OCI-LY3 (cell line): ENCODE data around the gene TMEFF1.

Source experiments
- H2AFZ ChIP-seq: fragments of 200-600, 300-600 bp; shearing (Covaris generic); 2 replicates; pipeline ENCODE4 v1.6.0; 2014; ENCODE audit warnings: antibody characterized with exemption, low read depth, low read length
- H3K27ac ChIP-seq: fragments of 200-600, 300-600 bp; sonication (generic); 2 replicates; pipeline ENCODE4 v1.5.1; 2014; ENCODE audit warnings: mild to moderate bottlenecking, low read length, moderate library complexity, mixed read lengths
- H3K27me3 ChIP-seq: fragments of 200-600, 300-600 bp; sonication (generic); 2 replicates; pipeline ENCODE4 v1.6.1; 2014; ENCODE audit warnings: low read depth, low read length, mixed read lengths
- H3K36me3 ChIP-seq: fragments of 200-600, 300-600 bp; sonication (generic); replicated peaks from 2 replicates; pipeline ENCODE3; 2014; ENCODE audit warnings: low read depth, low read length, mixed read lengths
- H3K4me1 ChIP-seq: fragments of 300-600, 200-600 bp; sonication (generic); 2 replicates; pipeline ENCODE4 v1.6.1; 2014; ENCODE audit warnings: low read length, mixed read lengths
- H3K4me2 ChIP-seq: fragments of 200-600, 300-600 bp; sonication (generic); 2 replicates; pipeline ENCODE4 v1.6.1; 2014; ENCODE audit warnings: low read length, mixed read lengths
- H3K4me3 ChIP-seq: fragments of 300-600, 200-600 bp; sonication (generic); 2 replicates; pipeline ENCODE4 v1.5.1; 2014; ENCODE audit warnings: antibody characterized with exemption, mild to moderate bottlenecking, low read length, moderate library complexity
- H3K79me2 ChIP-seq: fragments of 300-600, 200-600 bp; shearing (Covaris generic); 2 replicates; pipeline ENCODE4 v1.6.1; 2014; ENCODE audit warnings: mild to moderate bottlenecking, low read length, mixed read lengths
- H3K9ac ChIP-seq: fragments of 300-600, 200-600 bp; shearing (Covaris generic); 2 replicates; pipeline ENCODE4 v1.6.0; 2014; ENCODE audit warnings: mild to moderate bottlenecking, low read length, moderate library complexity
- H3K9me3 ChIP-seq: fragments of 200-600, 300-600 bp; shearing (Covaris generic); 2 replicates; pipeline ENCODE4 v1.6.1; 2014; ENCODE audit warnings: low read length, mixed read lengths; ENCODE audit not compliant: insufficient read depth
- H4K20me1 ChIP-seq: fragments of 200-600, 300-600 bp; sonication (generic); 2 replicates; pipeline ENCODE4 v1.6.1; 2016; ENCODE audit warnings: low read length, mixed read lengths; ENCODE audit not compliant: insufficient read depth
- CTCF ChIP-seq: fragments of 200-600, 300-600 bp; sonication (generic); IDR thresholded peaks from 2 replicates; pipeline ENCODE4 v1.5.1; 2014; ENCODE audit warnings: antibody characterized with exemption, low read length, low read depth
- EZH2phosphoT487 ChIP-seq: fragments of 200-600 bp; shearing (Covaris generic); IDR thresholded peaks from 2 replicates; pipeline ENCODE4 v1.6.1; 2018; ENCODE audit warnings: antibody characterized with exemption, mixed run types, low read depth

The TMEFF1 gene

DNA sequence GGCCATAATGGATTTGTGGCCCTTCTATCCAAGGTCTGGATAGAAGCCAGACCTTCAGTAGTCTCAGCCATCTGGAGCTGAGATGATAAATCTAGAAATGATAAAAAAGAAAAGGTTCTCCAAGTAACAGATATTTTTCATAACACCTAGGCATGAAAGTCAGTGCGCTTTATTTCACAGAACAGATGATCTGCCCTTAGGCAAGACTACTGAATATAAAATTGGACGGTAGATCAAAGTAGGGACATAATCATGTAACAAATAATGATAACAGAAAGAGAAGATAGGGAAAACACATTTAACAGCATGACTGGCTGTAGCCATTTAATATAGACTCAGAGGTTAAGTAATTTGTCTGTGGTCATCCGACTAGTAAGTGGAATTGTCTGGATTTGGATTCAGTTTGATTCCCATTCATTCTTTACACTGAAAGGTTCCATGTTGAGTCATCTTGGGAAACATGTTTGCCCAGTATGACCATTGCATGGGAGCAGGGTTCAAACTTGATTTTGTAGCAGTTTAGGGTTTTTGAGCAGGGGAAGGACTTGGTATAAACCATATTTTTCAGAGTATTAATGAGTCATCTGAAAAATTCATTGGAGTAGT is 100.8 kb downstream of the TMEFF1 start:
- Histone ChIP-seq H3K9ac (no peak overlapping the region), H3K27me3 (no peaks in the 10 kb centered on the region), H3K4me3 (no peak overlapping the region), H3K9me3 (no peaks in the 10 kb centered on the region), H4K20me1 (no peaks in the 10 kb centered on the region), H3K4me1 (no peaks in the 10 kb centered on the region), H2AFZ (no peak overlapping the region), H3K27ac (no peak overlapping the region), H3K79me2 (no peaks in the 10 kb centered on the region), H3K4me2 (no peak overlapping the region), H3K36me3 (no peaks in the 10 kb centered on the region)
- TF ChIP-seq CTCF, result no peak
- no peak for TF ChIP-seq EZH2phosphoT487

- no peaks in the 10 kb centered on the region for H3K4me1 ChIP-seq
- no peaks in the 10 kb centered on the region for H3K9me3 ChIP-seq
- H3K4me3 ChIP-seq, result no peak overlapping the region
- no peak overlapping the region for H3K27ac ChIP-seq
- no peak overlapping the region for H2AFZ ChIP-seq
- TF ChIP-seq CTCF (no peak), EZH2phosphoT487 (no peak)
- H3K36me3 ChIP-seq, result no peaks in the 10 kb centered on the region
- no peak overlapping the region for H3K9ac ChIP-seq
- no peaks in the 10 kb centered on the region for H3K27me3 ChIP-seq
- no peak overlapping the region for H3K4me2 ChIP-seq
- H3K79me2 ChIP-seq, result no peaks in the 10 kb centered on the region
- no peaks in the 10 kb centered on the region for H4K20me1 ChIP-seq
Observed at GRCh38 chr9:100575006-100575405, 102.1 kb downstream of the TMEFF1 start.

GRCh38 chr9:100575765-100576386 is 102.9 kb downstream of the TMEFF1 start:
- Histone ChIP-seq H3K9ac (no peak overlapping the region), H3K79me2 (no peaks in the 10 kb centered on the region), H3K4me1 (no peaks in the 10 kb centered on the region), H3K36me3 (no peaks in the 10 kb centered on the region), H4K20me1 (no peaks in the 10 kb centered on the region), H3K4me2 (no peak overlapping the region), H3K27ac (no peak overlapping the region), H3K4me3 (no peak overlapping the region), H2AFZ (no peak overlapping the region), H3K9me3 (no peaks in the 10 kb centered on the region), H3K27me3 (no peaks in the 10 kb centered on the region)
- TF ChIP-seq CTCF (no peak), EZH2phosphoT487 (no peak)

GRCh38 chr9:100577776-100578448 is 105.0 kb downstream of the TMEFF1 start, which contains the start of gene CAVIN4:
Gene CAVIN4 (plus strand): TSS chr9:100578079. CDS start chr9:100578144, 65 bp downstream.
- no peaks in the 10 kb centered on the region for H3K4me1 ChIP-seq
- H3K79me2 ChIP-seq, result no peaks in the 10 kb centered on the region
- no peak within 1 kb of the TSS for H2AFZ ChIP-seq
- TF ChIP-seq CTCF (no peak), EZH2phosphoT487 (no peak)
- H3K4me3 ChIP-seq, result no peak within 1 kb of the TSS
- no peak within 1 kb of the TSS for H3K4me2 ChIP-seq
- H3K9ac ChIP-seq, result no peak within 1 kb of the TSS
- H3K9me3 ChIP-seq, result no peaks in the 10 kb centered on the region
- no peaks in the 10 kb centered on the region for H4K20me1 ChIP-seq
- H3K36me3 ChIP-seq, result no peaks in the 10 kb centered on the region
- no peaks in the 10 kb centered on the region for H3K27me3 ChIP-seq
- H3K27ac ChIP-seq, result no peak within 1 kb of the TSS
